ENCODE measurements around the gene ZFAND3. TPM values are rescaled to one million over a fixed set of nuclear protein-coding genes. Genes with fewer than 3 reads are reported as not detected.

ZFAND3 gene
- total RNA-seq, 1 donor from 2014 or later, result 131 TPM

- Histone ChIP-seq H2AFZ (ENCODE audit: low read depth, low read length) (no peak overlapping the region), H3K9me3 (ENCODE audit: insufficient read depth, low read depth, low read length) (no peaks in the 10 kb centered on the region), H3K27me3 (ENCODE audit: insufficient read depth, low read length) (no peaks in the 10 kb centered on the region), H3K27ac (ENCODE audit: low read depth, low read length) (no peak overlapping the region), H3K4me3 (ENCODE audit: insufficient read depth, low read depth, low read length) (no peak overlapping the region), H3K9ac (ENCODE audit: low read length) (no peak overlapping the region), H3K4me1 (ENCODE audit: insufficient read depth, low read length) (peaks cover 3% of the 10 kb centered on the region), H3K36me3 (ENCODE audit: insufficient read depth, low read length) (no peaks in the 10 kb centered on the region), H4K20me1 (ENCODE audit: insufficient read depth, low read length) (peaks cover 87% of the 10 kb centered on the region), H3K79me2 (ENCODE audit: insufficient read depth, low read length) (peaks cover 84% of the 10 kb centered on the region), H3K4me2 (ENCODE audit: low read length) (no peak overlapping the region)
- TF ChIP-seq CTCF (IDR thresholded peaks at IDR 0.05; ENCODE audit: insufficient read depth, low read depth, low read length) (no peak), EZH2 (IDR thresholded peaks at IDR 0.05; ENCODE audit: insufficient read depth, low read length) (no peak)
- no peak for FAIRE-seq
- Mint-ChIP-seq H3K4me1 (ENCODE audit: low read depth, unreplicated experiment) (peaks cover 44% of the 10 kb centered on the region), H3K36me3 (ENCODE audit: low read depth, unreplicated experiment) (peaks cover 3% of the 10 kb centered on the region), H3K27me3 (ENCODE audit: low read depth, unreplicated experiment) (no peaks in the 10 kb centered on the region), H3K9me3 (ENCODE audit: unreplicated experiment) (no peaks in the 10 kb centered on the region), H3K27ac (ENCODE audit: unreplicated experiment) (no peak overlapping the region), H3K4me3 (ENCODE audit: unreplicated experiment) (no peak overlapping the region)
- no peak for DNase-seq (ENCODE audit: low read depth)
Observed at GRCh38 chr6:37942606-37943376, 123.3 kb downstream of the ZFAND3 start.

GRCh38 chr6:37943436-37944058 is 124.0 kb downstream of the ZFAND3 start:
- H3K9me3 Mint-ChIP-seq (ENCODE audit: unreplicated experiment), result no peaks in the 10 kb centered on the region
- Histone ChIP-seq H2AFZ (ENCODE audit: low read depth, low read length) (no peak overlapping the region), H4K20me1 (ENCODE audit: insufficient read depth, low read length) (peaks cover 91% of the 10 kb centered on the region), H3K4me3 (ENCODE audit: insufficient read depth, low read depth, low read length) (no peak overlapping the region), H3K4me1 (ENCODE audit: insufficient read depth, low read length) (peaks cover 3% of the 10 kb centered on the region), H3K79me2 (ENCODE audit: insufficient read depth, low read length) (peaks cover 87% of the 10 kb centered on the region), H3K27me3 (ENCODE audit: insufficient read depth, low read length) (no peaks in the 10 kb centered on the region), H3K9ac (ENCODE audit: low read length) (no peak overlapping the region), H3K36me3 (ENCODE audit: insufficient read depth, low read length) (no peaks in the 10 kb centered on the region), H3K9me3 (ENCODE audit: insufficient read depth, low read depth, low read length) (no peaks in the 10 kb centered on the region), H3K27ac (ENCODE audit: low read depth, low read length) (no peak overlapping the region), H3K4me2 (ENCODE audit: low read length) (no peak overlapping the region)
- H3K4me3 Mint-ChIP-seq (ENCODE audit: unreplicated experiment), result no peak overlapping the region
- no peak for TF ChIP-seq CTCF (IDR thresholded peaks at IDR 0.05; ENCODE audit: insufficient read depth, low read depth, low read length)
- TF ChIP-seq EZH2 (IDR thresholded peaks at IDR 0.05; ENCODE audit: insufficient read depth, low read length), result no peak
- H3K4me1 Mint-ChIP-seq (ENCODE audit: low read depth, unreplicated experiment), result peaks cover 41% of the 10 kb centered on the region
- H3K36me3 Mint-ChIP-seq (ENCODE audit: low read depth, unreplicated experiment), result peaks cover 3% of the 10 kb centered on the region
- no peaks in the 10 kb centered on the region for H3K27me3 Mint-ChIP-seq (ENCODE audit: low read depth, unreplicated experiment)
- no peak overlapping the region for H3K27ac Mint-ChIP-seq (ENCODE audit: unreplicated experiment)
- FAIRE-seq (no peak), DNase-seq (ENCODE audit: low read depth) (no peak)

GRCh38 chr6:37946057-37946456 is 126.5 kb downstream of the ZFAND3 start:
- Histone ChIP-seq H3K79me2 (ENCODE audit: insufficient read depth, low read length) (peaks cover 93% of the 10 kb centered on the region), H3K4me3 (ENCODE audit: insufficient read depth, low read depth, low read length) (no peak overlapping the region), H3K9me3 (ENCODE audit: insufficient read depth, low read depth, low read length) (no peaks in the 10 kb centered on the region), H4K20me1 (ENCODE audit: insufficient read depth, low read length) (peaks cover 93% of the 10 kb centered on the region), H3K4me1 (ENCODE audit: insufficient read depth, low read length) (no peaks in the 10 kb centered on the region), H3K4me2 (ENCODE audit: low read length) (no peak overlapping the region), H3K27ac (ENCODE audit: low read depth, low read length) (no peak overlapping the region), H2AFZ (ENCODE audit: low read depth, low read length) (no peak overlapping the region), H3K36me3 (ENCODE audit: insufficient read depth, low read length) (no peaks in the 10 kb centered on the region), H3K27me3 (ENCODE audit: insufficient read depth, low read length) (no peaks in the 10 kb centered on the region), H3K9ac (ENCODE audit: low read length) (no peak overlapping the region)
- peaks cover 2% of the 10 kb centered on the region for H3K9me3 Mint-ChIP-seq (ENCODE audit: unreplicated experiment)
- H3K36me3 Mint-ChIP-seq (ENCODE audit: low read depth, unreplicated experiment), result peaks cover 2% of the 10 kb centered on the region
- no peak for DNase-seq (ENCODE audit: low read depth)
- peaks cover 29% of the 10 kb centered on the region for H3K4me1 Mint-ChIP-seq (ENCODE audit: low read depth, unreplicated experiment)
- H3K4me3 Mint-ChIP-seq (ENCODE audit: unreplicated experiment), result no peak overlapping the region
- no peak for FAIRE-seq
- H3K27me3 Mint-ChIP-seq (ENCODE audit: low read depth, unreplicated experiment), result no peaks in the 10 kb centered on the region
- TF ChIP-seq CTCF (IDR thresholded peaks at IDR 0.05; ENCODE audit: insufficient read depth, low read depth, low read length), result no peak
- TF ChIP-seq EZH2 (IDR thresholded peaks at IDR 0.05; ENCODE audit: insufficient read depth, low read length), result no peak
- no peak overlapping the region for H3K27ac Mint-ChIP-seq (ENCODE audit: unreplicated experiment)

Measured in astrocyte (in vitro differentiated cells and primary cell).